ENCODE data around the gene CDH8. TPM values are rescaled to one million over a fixed set of nuclear protein-coding genes. Genes with fewer than 3 reads are reported as not detected.

The CDH8 gene
- total and polyA plus RNA-seq, 12 donors = 0.03 to 9.2 (median 0.40) TPM; not detected in 8

GRCh38 chr16:61957075-61957855, 79.0 kb downstream of the CDH8 start:
- no peak for TF ChIP-seq CTCF (IDR thresholded peaks at IDR 0.05)
- TF ChIP-seq POLR2A (IDR thresholded peaks at IDR 0.05) = no peak
- Histone ChIP-seq H3K9me3 (replicated peaks in 1 of 3) (no peaks in the 10 kb centered on the region), H3K36me3 (replicated peaks in 1 of 2) (no peaks in the 10 kb centered on the region), H3K27ac (no peak overlapping the region), H3K4me3 (no peak overlapping the region), H3K27me3 (no peaks in the 10 kb centered on the region), H3K4me1 (replicated peaks in 1 of 2) (no peaks in the 10 kb centered on the region)
- 64 to 70% (median 67%) methylated on average over 8 of the region's 8 CpGs for WGBS, 4 donors
- intact Hi-C loops (cut with DNase I) = no loop called here
- DNase-seq = no peak

GRCh38 chr16:61952841-61953240, 83.4 kb downstream of the CDH8 start:
- DNase-seq = no peak
- intact Hi-C loops (cut with DNase I) = no loop called here
- H3K27me3 ChIP-seq = no peaks in the 10 kb centered on the region
- 63 to 70% (median 69%) methylated on average over 1 of the region's 1 CpG for WGBS, 4 donors
- TF ChIP-seq POLR2A (IDR thresholded peaks at IDR 0.05) = no peak
- no peak for TF ChIP-seq CTCF (IDR thresholded peaks at IDR 0.05)
- no peaks in the 10 kb centered on the region for H3K9me3 ChIP-seq (replicated peaks in 1 of 3)
- no peaks in the 10 kb centered on the region for H3K36me3 ChIP-seq (replicated peaks in 1 of 2)
- H3K4me3 ChIP-seq = no peak overlapping the region
- H3K4me1 ChIP-seq (replicated peaks in 1 of 2) = no peaks in the 10 kb centered on the region
- no peak overlapping the region for H3K27ac ChIP-seq

- TF ChIP-seq POLR2A (IDR thresholded peaks at IDR 0.05) (no peak), CTCF (IDR thresholded peaks at IDR 0.05) (no peak)
- no peak for DNase-seq
- Histone ChIP-seq H3K9me3 (replicated peaks in 1 of 3) (no peaks in the 10 kb centered on the region), H3K27ac (no peak overlapping the region), H3K36me3 (replicated peaks in 1 of 2) (no peaks in the 10 kb centered on the region), H3K27me3 (no peaks in the 10 kb centered on the region), H3K4me3 (no peak overlapping the region), H3K4me1 (replicated peaks in 1 of 2) (no peaks in the 10 kb centered on the region)
- 90 to 96% (median 90%) methylated on average over 3 of the region's 3 CpGs for WGBS, 4 donors
- intact Hi-C loops (cut with DNase I) = no loop called here
Observed at GRCh38 chr16:61948414-61948813, 87.8 kb downstream of the CDH8 start.

- no peak for DNase-seq
- Histone ChIP-seq H3K27me3 (no peaks in the 10 kb centered on the region), H3K4me1 (replicated peaks in 1 of 2) (no peaks in the 10 kb centered on the region), H3K4me3 (no peak overlapping the region), H3K27ac (no peak overlapping the region), H3K9me3 (replicated peaks in 1 of 3) (no peaks in the 10 kb centered on the region), H3K36me3 (replicated peaks in 1 of 2) (no peaks in the 10 kb centered on the region)
- TF ChIP-seq POLR2A (IDR thresholded peaks at IDR 0.05) (no peak), CTCF (IDR thresholded peaks at IDR 0.05) (no peak)
- intact Hi-C loops (cut with DNase I) = no loop called here
Observed at GRCh38 chr16:61946019-61946418, 90.2 kb downstream of the CDH8 start.
